GM21786 (cell line): ENCODE results near the gene EPN1.
"Not testable (repeated sequence)": the region's sequence is repeated elsewhere in the genome, so short reads cannot be mapped to it uniquely, and the experiment has no call there.

Source experiments
- ATAC-seq: cut with Tn5 transposase; IDR thresholded peaks from one replicate; pipeline ENCODE4 v1.9.1; 2021; ENCODE audit not compliant: unreplicated experiment

Gene EPN1

GRCh38 chr19:55716531-55716930, 41.5 kb downstream of the EPN1 start:
- ATAC-seq = no peak

- no peak for ATAC-seq
Observed at GRCh38 chr19:55717251-55717650, 42.2 kb downstream of the EPN1 start.

GRCh38 chr19:55717879-55718711, 43.1 kb downstream of the EPN1 start:
- not testable (repeated sequence) for ATAC-seq

- ATAC-seq = no peak
Observed at GRCh38 chr19:55720214-55720746, 45.3 kb downstream of the EPN1 start.

GRCh38 chr19:55720801-55721200, 45.8 kb downstream of the EPN1 start:
- no peak for ATAC-seq

GRCh38 chr19:55723491-55723890, 48.5 kb downstream of the EPN1 start:
- no peak for ATAC-seq

GRCh38 chr19:55730378-55730777, 55.4 kb downstream of the EPN1 start:
- ATAC-seq = not testable (repeated sequence)

GRCh38 chr19:55738302-55738701, 63.3 kb downstream of the EPN1 start, which contains the start of gene NLRP9:
Gene NLRP9 (minus strand): TSS chr19:55738402. CDS start chr19:55738374, 28 bp downstream.
- ATAC-seq = no peak

GRCh38 chr19:55750715-55751114, 75.7 kb downstream of the EPN1 start:
- ATAC-seq = no peak

GRCh38 chr19:55753401-55753800, 78.4 kb downstream of the EPN1 start:
- ATAC-seq = no peak

- not testable (repeated sequence) for ATAC-seq
Observed at GRCh38 chr19:55756808-55757207, 81.8 kb downstream of the EPN1 start.

- ATAC-seq = not testable (repeated sequence)
Observed at GRCh38 chr19:55758797-55759196, 83.8 kb downstream of the EPN1 start, which contains the start of gene RFPL4A. Gene RFPL4A (plus strand): TSS chr19:55759097. CDS start chr19:55761801, 2,704 bp downstream.
